HepG2 (cell line): ENCODE data around the gene GPR62. TPM values are rescaled to one million over a fixed set of nuclear protein-coding genes. Genes with fewer than 3 reads are reported as not detected.

ENCODE experiments used
- ATAC-seq: fragments of 200-7000 bp; cut with Tn5 transposase; 3 replicates; pipeline ENCODE4 v1.9.1; 2020; ENCODE audit warnings: mild to moderate bottlenecking, moderate library complexity
- BruUV-seq: library from RNA; stranded (reverse); fragments of 400-500 nt; replicated peaks from 2 replicates; lab custom pipeline; 2021; lab: Mats Ljungman, UMichigan
- CTCF ChIA-PET: fragments of 300-600 bp; formaldehyde crosslinking; extraction: SDS; loops from one replicate; lab custom pipeline; 2021; ENCODE audit warnings: low total read pairs, inconsistent platforms, low intra/inter-chr PET ratio; lab: Yijun Ruan, JAX
- POLR2A ChIA-PET: fragments of 350-600 bp; sonication (Branson Sonifier 250); formaldehyde crosslinking; loops from one replicate; lab custom pipeline; 2020; ENCODE audit warnings: antibody characterized with exemption, inconsistent platforms; lab: Yijun Ruan, JAX
- DNase-seq: peaks from one replicate; pipeline ENCODE4 v3.0.0-alpha.2; 2015; ENCODE audit warnings: low spot score
- FAIRE-seq: peaks from 3 replicates; lab custom pipeline; 2011; peaks lifted over from hg19 to GRCh38; lab: Jason Lieb, UNC
- H2AFZ ChIP-seq: one replicate; pipeline ENCODE4 v1.6.1; 2011; ENCODE audit warnings: low read length, inconsistent platforms
- H3K27ac ChIP-seq: fragments of 300-600 bp; 3 replicates; pipeline ENCODE4 v1.8.0; 2011; ENCODE audit warnings: mixed run types, mild to moderate bottlenecking, mixed read lengths, low read length, inconsistent platforms; ENCODE audit not compliant: insufficient read depth; ENCODE audit errors: extremely low read length
- H3K27me3 ChIP-seq, 2 experiments: fragments of 200-600 bp in 1 of 2; 2 replicates in 1 of 2; 3 replicates in 1 of 2; pipeline versions ENCODE4 v1.6.0 to v1.8.0; 2011; ENCODE audit warnings: low read length in 2 of 2, mild to moderate bottlenecking in 2 of 2, moderate library complexity in 2 of 2, inconsistent platforms in 1 of 2; ENCODE audit not compliant: insufficient read depth in 2 of 2, control insufficient read depth in 1 of 2
- H3K36me3 ChIP-seq, 2 experiments: fragments of 200-600 bp in 1 of 2; replicated peaks in 1 of 2; 2 replicates in 1 of 2; 3 replicates in 1 of 2; pipeline versions ENCODE4 v1.5.1 to v1.8.0; 2011; ENCODE audit warnings: low read length in 2 of 2, inconsistent platforms in 1 of 2; ENCODE audit not compliant: insufficient read depth in 2 of 2, control insufficient read depth in 1 of 2
- H3K4me1 ChIP-seq: 2 replicates; pipeline ENCODE4 v1.5.1; 2012; ENCODE audit warnings: low read length, inconsistent platforms; ENCODE audit not compliant: insufficient read depth
- H3K4me2 ChIP-seq: 2 replicates; pipeline ENCODE4 v1.6.0; 2011; ENCODE audit warnings: low read depth, low read length, inconsistent platforms
- H3K4me3 ChIP-seq, 3 experiments: fragments of 200-600 bp in 1 of 3; sonication (generic), shearing (Covaris generic) in 1 of 3; replicated peaks in 1 of 3; 2 replicates each; pipeline ENCODE4 v1.5.1; 2011 to 2016; ENCODE audit warnings: low read length in 3 of 3, inconsistent platforms in 2 of 3, low read depth in 2 of 3, mild to moderate bottlenecking in 2 of 3, control low read depth in 1 of 3, mixed read lengths in 1 of 3; ENCODE audit not compliant: insufficient read depth in 1 of 3
- H3K79me2 ChIP-seq: one replicate; pipeline ENCODE4 v1.6.1; 2011; ENCODE audit warnings: low read length, inconsistent platforms; ENCODE audit not compliant: insufficient read depth
- H3K9ac ChIP-seq: 2 replicates; pipeline ENCODE4 v1.6.0; 2011; ENCODE audit warnings: mild to moderate bottlenecking, low read depth, low read length, inconsistent platforms; ENCODE audit not compliant: insufficient read depth
- H3K9me3 ChIP-seq: 2 replicates; pipeline ENCODE4 v1.5.1; 2012; ENCODE audit warnings: mild to moderate bottlenecking, low read length
- H4K20me1 ChIP-seq: 2 replicates; pipeline ENCODE4 v1.6.0; 2011; ENCODE audit warnings: inconsistent platforms, mild to moderate bottlenecking, low read length, moderate library complexity; ENCODE audit not compliant: insufficient read depth
- BRD4 ChIP-seq: sonication (generic); formaldehyde crosslinking; IDR thresholded peaks from 2 replicates; pipeline ENCODE4 v1.4.0; 2020; ENCODE audit warnings: missing genetic modification reagents
- GATAD2A ChIP-seq: IDR thresholded peaks from 2 replicates; pipeline ENCODE4 v1.6.1; 2016
- HNF1A ChIP-seq, 2 experiments: sonication (generic) in 1 of 2; formaldehyde crosslinking in 1 of 2; IDR thresholded peaks; 2 replicates each; pipeline versions ENCODE4 v1.4.0 to v1.6.1; 2016 to 2020; ENCODE audit warnings: borderline replicate concordance in 1 of 2, low read depth in 1 of 2, mild to moderate bottlenecking in 1 of 2, missing genetic modification reagents in 1 of 2
- MEF2D ChIP-seq: sonication (generic); formaldehyde crosslinking; IDR thresholded peaks from 2 replicates; pipeline ENCODE4 v1.5.1; 2020; ENCODE audit warnings: mild to moderate bottlenecking, missing genetic modification reagents
- NCOA1 ChIP-seq: sonication (generic); formaldehyde crosslinking; IDR thresholded peaks from 2 replicates; pipeline ENCODE4 v1.9.0; 2021; ENCODE audit warnings: missing genetic modification reagents
- RBM39 ChIP-seq: fragments of 200-400 bp; formaldehyde crosslinking; IDR thresholded peaks from one replicate; pipeline ENCODE4 v1.6.1; 2018; ENCODE audit warnings: antibody characterized with exemption, mild to moderate bottlenecking, low read depth, low read length; ENCODE audit not compliant: poor library complexity, severe bottlenecking
- SMYD3 ChIP-seq: sonication (generic); formaldehyde crosslinking; IDR thresholded peaks from 2 replicates; pipeline ENCODE4 v1.8.1; 2023; ENCODE audit warnings: mild to moderate bottlenecking, missing genetic modification reagents
- SUZ12 ChIP-seq: fragments of 150-350 bp; IDR thresholded peaks from 2 replicates; pipeline ENCODE4 v1.6.1; 2014; ENCODE audit warnings: low read depth, low read length
- ZBTB20 ChIP-seq: sonication (generic); formaldehyde crosslinking; IDR thresholded peaks from 2 replicates; pipeline ENCODE4 v1.8.1; 2023; ENCODE audit warnings: missing genetic modification reagents, low read depth, mild to moderate bottlenecking, borderline replicate concordance
- ZNF274 ChIP-seq: sonication (generic); formaldehyde crosslinking; IDR thresholded peaks from 2 replicates; pipeline ENCODE4 v1.5.1; 2020; ENCODE audit warnings: mild to moderate bottlenecking, missing genetic modification reagents
- ZNF326 ChIP-seq: sonication (generic); formaldehyde crosslinking; IDR thresholded peaks from 2 replicates; pipeline ENCODE4 v1.4.0; 2020; ENCODE audit warnings: missing genetic modification reagents, borderline replicate concordance
- ZNF530 ChIP-seq: sonication (generic); formaldehyde crosslinking; IDR thresholded peaks from 2 replicates; pipeline ENCODE4 v1.5.0; 2020; ENCODE audit warnings: low read depth, mild to moderate bottlenecking, missing genetic modification reagents
- ZNF83 ChIP-seq: sonication (generic); formaldehyde crosslinking; IDR thresholded peaks from 2 replicates; pipeline ENCODE4 v1.4.0; 2020; ENCODE audit warnings: missing genetic modification reagents, mild to moderate bottlenecking, borderline replicate concordance
- ZSCAN21 ChIP-seq: sonication (generic); formaldehyde crosslinking; IDR thresholded peaks from 2 replicates; pipeline ENCODE4 v1.8.0; 2022; ENCODE audit warnings: mild to moderate bottlenecking, missing genetic modification reagents, moderate library complexity, borderline replicate concordance
- WGBS: methylation state at CpG from one replicate; pipeline ENCODE4 v1.1.6; 2017; ENCODE audit warnings: low lambda C conversion rate; 5-methylcytosine and 5-hydroxymethylcytosine counted together
- in situ Hi-C: cut with HindIII; loops from 2 replicates; pipeline ENCODE4 v1.10.0; 2017; ENCODE audit warnings: low pct_unique_long_range_greater_than_20kb; ENCODE audit not compliant: extremely low pct_ligation_motif_present
- intact Hi-C: fragments of 100-400 bp; cut with micrococcal nuclease; formaldehyde crosslinking; loops from one replicate; pipeline ENCODE4 v1.10.0; 2022; ENCODE audit not compliant: unreplicated experiment
- polyA plus RNA-seq, 8 experiments: library from polyadenylated mRNA; depleted of rRNA in 3 of 8; stranded (reverse) in 7 of 8; unstranded in 1 of 8; fragments of >200 nt; fragmentation: Illumina TruSeq in 4 of 8; extraction: Trizol in 4 of 8; gene quantifications; 2 replicates each; pipeline versions ENCODE4 v1.2.1 to v1.2.3, GENCODE V29; 2011 to 2016; ENCODE audit warnings: low read depth in 4 of 8, missing spikeins in 1 of 8, mixed read lengths in 1 of 8; ENCODE audit not compliant: insufficient read depth in 1 of 8
- total RNA-seq, 5 experiments: library from RNA; depleted of rRNA; stranded (reverse); fragments of >200 nt; fragmentation: Illumina TruSeq; extraction: Trizol; gene quantifications; 2 replicates each; pipeline ENCODE4 v1.2.3, GENCODE V29; 2016; ENCODE audit warnings: low read depth in 1 of 5
- TF ChIP-seq, protein P1 (sequence below): sonication (generic); formaldehyde crosslinking; IDR thresholded peaks from 2 replicates; pipeline ENCODE4 v1.8.1; 2023; ENCODE audit warnings: mild to moderate bottlenecking, missing genetic modification reagents

GPR62 gene
- total and polyA plus RNA-seq, 2 of the 13 experiments (the other 11 are each of a cell fraction or from before 2014, with no cell fraction given) = not detected

DNA sequence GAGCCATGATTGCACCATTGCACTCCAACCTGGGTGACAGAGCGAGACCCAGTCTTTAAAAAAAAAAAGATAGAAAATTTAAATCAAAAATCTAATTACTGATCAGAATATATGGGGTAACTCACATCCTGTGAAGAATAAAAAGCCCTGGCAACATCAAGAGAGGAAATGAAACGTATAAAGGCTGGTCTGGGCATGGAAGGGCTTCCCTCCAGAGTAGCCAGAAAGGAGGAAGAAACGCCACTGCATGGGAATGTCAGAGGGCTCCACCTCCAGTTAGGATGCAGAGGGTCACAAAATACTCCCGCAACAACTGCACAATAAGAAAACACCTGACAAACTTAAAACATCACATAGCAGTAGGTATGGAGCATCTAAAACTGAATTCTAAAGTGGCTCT is 47.2 kb upstream of the GPR62 start:
- Histone ChIP-seq H3K36me3 (no peaks in the 10 kb centered on the region), H3K27ac (no peak overlapping the region), H3K4me1 (no peaks in the 10 kb centered on the region), H4K20me1 (no peaks in the 10 kb centered on the region), H2AFZ (no peak overlapping the region), H3K27me3 (0 out of 5 replicates have a peak, but pooled peaks cover 0 to 2% of the 10 kb centered on the region in 2 experiments), H3K9ac (no peak overlapping the region), H3K79me2 (no peaks in the 10 kb centered on the region), H3K4me3 (no peak overlapping the region), H3K9me3 (peaks cover 5% of the 10 kb centered on the region; the same call in 1 of the 2 replicates), H3K4me2 (no peak overlapping the region)
- TF ChIP-seq SMYD3 (CRISPR knock-in tag) (no peak), ZBTB20 (CRISPR knock-in tag) (no peak), SUZ12 (no peak), ZNF530 (CRISPR knock-in tag) (no peak), RBM39 (no peak)
- FAIRE-seq (no peak), ATAC-seq (no peak), DNase-seq (no peak)
- intact Hi-C loops = no loop called here
- ChIA-PET POLR2A (no interaction called here), CTCF (no interaction called here)
- no TSS peak for BruUV-seq
- in situ Hi-C loops = no loop called here
- 43% methylated on average over 4 of the region's 4 CpGs for WGBS

GRCh38 chr3:51916418-51916817 is 38.8 kb upstream of the GPR62 start:
- H3K27me3 ChIP-seq = 0 out of 5 replicates have a peak, but pooled peaks cover 0 to 1% of the 10 kb centered on the region in 2 experiments
- H3K4me3 ChIP-seq = no peak overlapping the region
- H3K9me3 ChIP-seq = no peaks in the 10 kb centered on the region
- in situ Hi-C loops = no loop called here
- no peak for DNase-seq
- no peak overlapping the region for H3K9ac ChIP-seq
- no peak overlapping the region for H3K4me2 ChIP-seq
- whole genome bisulfite sequencing = 13% methylated on average over 5 of the region's 5 CpGs
- ChIA-PET POLR2A (no interaction called here), CTCF (no interaction called here)
- no peak overlapping the region for H3K27ac ChIP-seq
- BruUV-seq = no TSS peak
- no peak for FAIRE-seq
- H2AFZ ChIP-seq = no peak overlapping the region
- intact Hi-C loops = no loop called here
- no peaks in the 10 kb centered on the region for H3K36me3 ChIP-seq
- H3K4me1 ChIP-seq = no peaks in the 10 kb centered on the region
- H3K79me2 ChIP-seq = no peaks in the 10 kb centered on the region
- ATAC-seq = no peak
- H4K20me1 ChIP-seq = no peaks in the 10 kb centered on the region
- no peak for TF ChIP-seq ZNF274 (CRISPR knock-in tag)
- no peak for TF ChIP-seq ZSCAN21 (CRISPR knock-in tag)
- no peak for TF ChIP-seq NCOA1 (CRISPR knock-in tag)
- no peak for TF ChIP-seq ZNF83
- TF ChIP-seq HNF1A (IDR thresholded peaks at IDR 0.05; ENCODE audit: low read depth) = no peak
- no peak for TF ChIP-seq HNF1A (CRISPR knock-in tag; IDR thresholded peaks at IDR 0.05; ENCODE audit: borderline replicate concordance)
- TF ChIP-seq ZNF326 = no peak
- TF ChIP-seq, protein P1, sequence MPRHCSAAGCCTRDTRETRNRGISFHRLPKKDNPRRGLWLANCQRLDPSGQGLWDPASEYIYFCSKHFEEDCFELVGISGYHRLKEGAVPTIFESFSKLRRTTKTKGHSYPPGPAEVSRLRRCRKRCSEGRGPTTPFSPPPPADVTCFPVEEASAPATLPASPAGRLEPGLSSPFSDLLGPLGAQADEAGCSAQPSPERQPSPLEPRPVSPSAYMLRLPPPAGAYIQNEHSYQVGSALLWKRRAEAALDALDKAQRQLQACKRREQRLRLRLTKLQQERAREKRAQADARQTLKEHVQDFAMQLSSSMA = no peak
- no peak for TF ChIP-seq BRD4 (CRISPR knock-in tag)
- TF ChIP-seq GATAD2A = no peak
- TF ChIP-seq MEF2D (CRISPR knock-in tag) = no peak
